CD4-positive, CD25-positive, alpha-beta regulatory T cell (primary cell): ENCODE data around the gene RBBP6. TPM values are rescaled to one million over a fixed set of nuclear protein-coding genes. Genes with fewer than 3 reads are reported as not detected.

ENCODE experiments used
- ATAC-seq, 2 donors: fragments of 150-1000 bp; cut with Tn5 transposase; one replicate each; pipeline ENCODE4 v1.10.0; 2021; ENCODE audit warnings: low read depth in 2 of 2, moderate number of reproducible peaks in 2 of 2, moderate library complexity in 1 of 2
- DNase-seq, 3 donors: peaks; one replicate each; pipeline versions ENCODE4 v3.0.0 to v3.0.0-alpha.2; 2012 to 2022; ENCODE audit warnings: mixed read lengths in 1 of 3
- H3K27ac ChIP-seq: one replicate; pipeline ENCODE4 v1.7.0; 2013; ENCODE audit warnings: mild to moderate bottlenecking, low read length; ENCODE audit not compliant: insufficient read depth, poor library complexity, severe bottlenecking
- H3K27me3 ChIP-seq: one replicate; pipeline ENCODE4 v1.7.0; 2013; ENCODE audit warnings: low read length; ENCODE audit not compliant: control insufficient read depth, insufficient read depth
- H3K36me3 ChIP-seq: one replicate; pipeline ENCODE4 v1.7.0; 2013; ENCODE audit warnings: mild to moderate bottlenecking, low read length, moderate library complexity; ENCODE audit not compliant: control insufficient read depth, insufficient read depth
- H3K4me1 ChIP-seq: 2 replicates; pipeline ENCODE4 v1.7.0; 2013; ENCODE audit warnings: mild to moderate bottlenecking, low read length; ENCODE audit not compliant: insufficient read depth, control insufficient read depth, poor library complexity, severe bottlenecking
- H3K4me3 ChIP-seq: one replicate; pipeline ENCODE4 v1.7.0; 2013; ENCODE audit warnings: low read depth, mild to moderate bottlenecking, low read length, moderate library complexity
- H3K9me3 ChIP-seq, 2 experiments: 1 replicate in 1 of 2; 2 replicates in 1 of 2; pipeline ENCODE4 v1.7.0; 2013; ENCODE audit warnings: low read length in 2 of 2, mild to moderate bottlenecking in 1 of 2, moderate library complexity in 1 of 2; ENCODE audit not compliant: control insufficient read depth in 2 of 2
- H3K27ac Mint-ChIP-seq, 3 donors: one replicate each; pipeline ENCODE4 v1.8.0; 2020 to 2022; ENCODE audit warnings: mild to moderate bottlenecking in 3 of 3, mixed read lengths in 3 of 3, moderate library complexity in 2 of 3
- H3K27me3 Mint-ChIP-seq: one replicate; pipeline ENCODE4 v1.8.0; 2022; ENCODE audit warnings: mild to moderate bottlenecking, mixed read lengths
- H3K36me3 Mint-ChIP-seq: one replicate; pipeline ENCODE4 v1.8.0; 2020; ENCODE audit warnings: mixed read lengths
- H3K4me1 Mint-ChIP-seq, 4 donors: one replicate each; pipeline ENCODE4 v1.8.0; 2020 to 2022; ENCODE audit warnings: mixed read lengths in 4 of 4, mild to moderate bottlenecking in 1 of 4
- H3K4me3 Mint-ChIP-seq, 4 donors: one replicate each; pipeline ENCODE4 v1.8.0; 2020 to 2022; ENCODE audit warnings: mild to moderate bottlenecking in 4 of 4, mixed read lengths in 4 of 4, moderate library complexity in 3 of 4
- H3K9me3 Mint-ChIP-seq, 7 donors: one replicate each; pipeline ENCODE4 v1.8.0; 2020 to 2022; ENCODE audit warnings: mixed read lengths in 7 of 7, mild to moderate bottlenecking in 3 of 7, moderate library complexity in 2 of 7
- polyA plus RNA-seq, 4 donors: library from polyadenylated mRNA; unstranded; fragments of 300-500 nt; fragmentation: Illumina TruSeq; gene quantifications; one replicate each; pipeline ENCODE4 v1.2.3, GENCODE V29; 2021
- total RNA-seq: library from RNA; stranded (reverse); gene quantifications from one replicate; pipeline ENCODE4 v1.2.3, GENCODE V29; 2022

The RBBP6 gene
- total and polyA plus RNA-seq, 5 donors from 2014 or later = 16.6 to 158 (median 21.2) TPM

DNA sequence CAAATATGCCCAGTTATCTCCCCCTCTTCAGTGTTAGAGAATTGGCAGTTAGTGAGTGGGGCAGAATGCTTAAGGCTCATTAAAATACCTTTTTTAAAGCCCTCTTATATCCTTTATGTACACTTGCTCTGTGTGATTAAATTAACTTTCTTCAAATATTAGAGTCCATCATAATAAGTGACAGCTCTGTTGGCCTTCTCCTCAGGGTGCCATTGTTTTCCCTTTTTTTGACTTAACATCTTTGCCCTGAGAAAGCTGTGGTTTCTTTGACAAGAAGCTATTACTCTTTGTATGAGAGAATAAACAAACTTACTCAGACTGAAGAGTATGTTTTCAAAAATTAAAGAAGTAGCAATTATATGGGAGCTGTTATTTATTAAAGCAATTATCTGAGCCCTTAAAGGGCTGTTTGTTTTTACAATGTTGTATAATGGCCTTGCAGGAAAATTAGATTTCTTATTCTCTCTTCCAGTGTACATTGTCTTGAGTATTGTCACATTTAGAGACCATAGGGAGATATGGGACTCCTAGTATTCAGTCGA is 13.4 kb downstream of the RBBP6 start:
- DNase-seq = no peak
- no peaks in the 10 kb centered on the region for H3K9me3 ChIP-seq
- Mint-ChIP-seq H3K9me3 (no peaks in the 10 kb centered on the region), H3K36me3 (peaks cover 30% of the 10 kb centered on the region), H3K4me3 (no peak overlapping the region), H3K27me3 (no peaks in the 10 kb centered on the region), H3K27ac (no peak overlapping the region), H3K4me1 (peaks cover 33 to 56% (median 42%) of the 10 kb centered on the region in 4 donors)
- H3K27me3 ChIP-seq = no peaks in the 10 kb centered on the region
- H3K27ac ChIP-seq = no peak overlapping the region
- no peak overlapping the region for H3K4me3 ChIP-seq
- peaks cover 19% of the 10 kb centered on the region for H3K4me1 ChIP-seq
- H3K36me3 ChIP-seq = peaks cover 68% of the 10 kb centered on the region
- ATAC-seq = no peak

GRCh38 chr16:24553983-24554382 is 14.6 kb downstream of the RBBP6 start:
- no peak overlapping the region for H3K27ac Mint-ChIP-seq
- Histone ChIP-seq H3K27me3 (no peaks in the 10 kb centered on the region), H3K4me1 (peaks cover 14% of the 10 kb centered on the region), H3K9me3 (no peaks in the 10 kb centered on the region), H3K27ac (no peak overlapping the region), H3K4me3 (no peak overlapping the region), H3K36me3 (peaks cover 65% of the 10 kb centered on the region)
- peaks cover 37 to 54% (median 46%) of the 10 kb centered on the region in 4 donors for H3K4me1 Mint-ChIP-seq
- H3K36me3 Mint-ChIP-seq = peaks cover 38% of the 10 kb centered on the region
- H3K4me3 Mint-ChIP-seq = no peak overlapping the region
- DNase-seq (no peak), ATAC-seq (no peak)
- H3K9me3 Mint-ChIP-seq = no peaks in the 10 kb centered on the region
- no peaks in the 10 kb centered on the region for H3K27me3 Mint-ChIP-seq

DNA sequence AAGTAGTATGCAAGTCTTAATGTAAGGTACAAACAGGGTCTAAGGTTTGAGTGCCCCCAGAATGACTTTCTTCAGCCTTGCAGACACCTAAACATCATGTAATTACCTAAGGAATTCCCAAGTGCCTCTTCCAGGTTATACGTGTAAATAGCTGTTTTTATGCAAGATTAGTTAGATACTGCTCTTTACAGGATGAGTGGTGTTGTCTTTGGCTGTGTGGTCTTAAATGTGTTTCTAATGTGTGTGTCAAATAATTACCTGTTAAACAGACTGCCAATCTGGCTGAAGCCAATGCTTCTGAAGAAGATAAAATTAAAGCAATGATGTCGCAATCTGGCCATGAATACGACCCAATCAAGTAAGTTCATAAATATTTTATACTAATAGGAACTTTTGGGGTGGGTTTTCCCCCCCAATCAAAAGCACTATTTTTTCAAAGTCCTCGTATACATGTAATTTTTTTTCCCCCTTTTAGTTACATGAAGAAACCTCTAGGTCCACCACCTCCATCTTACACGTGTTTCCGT is 16.0 kb downstream of the RBBP6 start:
- Mint-ChIP-seq H3K36me3 (peaks cover 40% of the 10 kb centered on the region), H3K27me3 (no peaks in the 10 kb centered on the region)
- H3K36me3 ChIP-seq = peaks cover 61% of the 10 kb centered on the region

GRCh38 chr16:24562811-24563210 is 23.4 kb downstream of the RBBP6 start:
- no peaks in the 10 kb centered on the region for H3K9me3 ChIP-seq
- H3K27me3 ChIP-seq = no peaks in the 10 kb centered on the region
- Mint-ChIP-seq H3K4me1 (peaks cover 6 to 18% (median 8%) of the 10 kb centered on the region in 4 donors), H3K4me3 (no peak overlapping the region), H3K27ac (no peak overlapping the region), H3K27me3 (no peaks in the 10 kb centered on the region), H3K36me3 (peaks cover 54% of the 10 kb centered on the region), H3K9me3 (no peaks in the 10 kb centered on the region)
- H3K4me1 ChIP-seq = no peaks in the 10 kb centered on the region
- H3K36me3 ChIP-seq = peaks cover 90% of the 10 kb centered on the region
- ATAC-seq (no peak), DNase-seq (no peak)
- no peak overlapping the region for H3K4me3 ChIP-seq
- H3K27ac ChIP-seq = no peak overlapping the region

More for the DNA sequence above, 16.0 kb downstream of the RBBP6 start:
- ATAC-seq = no peak
- H3K9me3 Mint-ChIP-seq = no peaks in the 10 kb centered on the region
- no peak for DNase-seq
- H3K4me1 Mint-ChIP-seq = peaks cover 25 to 39% (median 33%) of the 10 kb centered on the region in 4 donors
- Histone ChIP-seq H3K4me3 (no peak overlapping the region), H3K27me3 (no peaks in the 10 kb centered on the region), H3K9me3 (no peaks in the 10 kb centered on the region), H3K27ac (no peak overlapping the region), H3K4me1 (peaks cover 8% of the 10 kb centered on the region)
- H3K27ac Mint-ChIP-seq = peak overlapping the region in 1 of 3 donors; percentile 67
- no peak overlapping the region for H3K4me3 Mint-ChIP-seq

DNA sequence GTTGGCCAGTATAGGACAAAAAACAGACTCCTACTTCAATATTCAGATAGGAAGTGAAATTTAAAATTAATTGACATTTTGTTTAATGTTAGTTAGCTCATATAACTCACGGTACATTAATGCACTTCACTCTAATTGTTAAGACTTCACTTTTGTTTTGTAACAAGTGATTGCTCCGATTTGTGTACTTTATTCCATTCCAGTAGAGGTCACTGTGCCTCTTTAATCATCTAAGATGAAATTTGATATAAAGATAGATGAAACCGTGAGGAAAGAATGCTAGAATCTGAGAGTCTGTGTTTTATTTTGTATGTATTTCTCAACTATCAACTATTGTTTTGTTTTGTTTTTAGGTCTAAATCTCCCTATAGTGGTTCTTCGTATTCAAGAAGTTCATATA is 29.0 kb downstream of the RBBP6 start:
- Histone ChIP-seq H3K36me3 (peaks cover 81% of the 10 kb centered on the region), H3K4me1 (no peaks in the 10 kb centered on the region), H3K27ac (no peak overlapping the region), H3K4me3 (no peak overlapping the region), H3K9me3 (no peaks in the 10 kb centered on the region), H3K27me3 (no peaks in the 10 kb centered on the region)
- H3K4me3 Mint-ChIP-seq = no peak overlapping the region
- H3K4me1 Mint-ChIP-seq = peaks cover 0 to 17% (median 3%) of the 10 kb centered on the region in 4 donors
- ATAC-seq (no peak), DNase-seq (no peak)
- H3K27me3 Mint-ChIP-seq = no peaks in the 10 kb centered on the region
- peaks cover 1 to 33% (median 10%) of the 10 kb centered on the region in 7 donors for H3K9me3 Mint-ChIP-seq
- H3K36me3 Mint-ChIP-seq = peaks cover 65% of the 10 kb centered on the region
- H3K27ac Mint-ChIP-seq = no peak overlapping the region

GRCh38 chr16:24571096-24571495 is 31.7 kb downstream of the RBBP6 start:
- H3K27me3 Mint-ChIP-seq = no peaks in the 10 kb centered on the region
- no peak overlapping the region for H3K27ac Mint-ChIP-seq
- Histone ChIP-seq H3K36me3 (peaks cover 55% of the 10 kb centered on the region), H3K27me3 (no peaks in the 10 kb centered on the region), H3K4me1 (no peaks in the 10 kb centered on the region), H3K9me3 (no peaks in the 10 kb centered on the region), H3K27ac (no peak overlapping the region), H3K4me3 (no peak overlapping the region)
- no peak for ATAC-seq
- H3K4me1 Mint-ChIP-seq = peaks cover 0 to 17% (median 3%) of the 10 kb centered on the region in 4 donors
- no peak for DNase-seq
- peaks cover 58% of the 10 kb centered on the region for H3K36me3 Mint-ChIP-seq
- peaks cover 1 to 33% (median 10%) of the 10 kb centered on the region in 7 donors for H3K9me3 Mint-ChIP-seq
- no peak overlapping the region for H3K4me3 Mint-ChIP-seq

- Mint-ChIP-seq H3K4me1 (peaks cover 0 to 17% (median 3%) of the 10 kb centered on the region in 4 donors), H3K27me3 (no peaks in the 10 kb centered on the region), H3K9me3 (peaks cover 1 to 33% (median 10%) of the 10 kb centered on the region in 7 donors), H3K4me3 (no peak overlapping the region), H3K36me3 (peaks cover 54% of the 10 kb centered on the region), H3K27ac (no peak overlapping the region)
- Histone ChIP-seq H3K4me1 (no peaks in the 10 kb centered on the region), H3K9me3 (no peaks in the 10 kb centered on the region), H3K27me3 (no peaks in the 10 kb centered on the region), H3K4me3 (no peak overlapping the region), H3K36me3 (peaks cover 45% of the 10 kb centered on the region), H3K27ac (no peak overlapping the region)
- DNase-seq = no peak
- no peak for ATAC-seq
Observed at GRCh38 chr16:24572069-24572468, 32.7 kb downstream of the RBBP6 start.

GRCh38 chr16:24573141-24573540 is 33.8 kb downstream of the RBBP6 start:
- Mint-ChIP-seq H3K9me3 (peaks cover 1 to 33% (median 10%) of the 10 kb centered on the region in 7 donors), H3K4me1 (peaks cover 0 to 17% (median 3%) of the 10 kb centered on the region in 4 donors), H3K27ac (no peak overlapping the region), H3K27me3 (no peaks in the 10 kb centered on the region), H3K36me3 (peaks cover 44% of the 10 kb centered on the region), H3K4me3 (no peak overlapping the region)
- Histone ChIP-seq H3K27me3 (no peaks in the 10 kb centered on the region), H3K9me3 (no peaks in the 10 kb centered on the region), H3K27ac (no peak overlapping the region), H3K36me3 (peaks cover 34% of the 10 kb centered on the region), H3K4me3 (no peak overlapping the region), H3K4me1 (no peaks in the 10 kb centered on the region)
- no peak for DNase-seq
- ATAC-seq = no peak
